Tibial artery (tissue), 4 donors: ENCODE results near the gene TLR4.

ENCODE experiments used
- DNase-seq, 2 donors: peaks; one replicate each; pipeline ENCODE4 v3.0.0-alpha.2; 2019
- H3K27ac ChIP-seq, 2 donors: fragments of 200-600 bp; sonication (generic) in 1 of 2; 1 replicate in 1 of 2; 2 replicates in 1 of 2; pipeline ENCODE4 v1.5.1; 2018 to 2019; ENCODE audit warnings: mild to moderate bottlenecking in 1 of 2
- H3K27me3 ChIP-seq, 2 donors: fragments of 200-600 bp; sonication (generic) in 1 of 2; one replicate each; pipeline versions ENCODE4 v1.5.1 to v1.6.0; 2016 to 2019
- H3K36me3 ChIP-seq, 3 donors: fragments of 200-600 bp; sonication (generic) in 2 of 3; one replicate each; pipeline ENCODE4 v1.5.1; 2016 to 2019; ENCODE audit warnings: mild to moderate bottlenecking in 2 of 3
- H3K4me1 ChIP-seq, 4 donors: fragments of 200-600 bp; sonication (generic) in 2 of 4; 1 replicate in 3 of 4; 2 replicates in 1 of 4; pipeline ENCODE4 v1.5.1; 2016 to 2019
- H3K4me3 ChIP-seq, 2 donors: fragments of 200-600 bp; sonication (generic) in 1 of 2; 1 replicate in 1 of 2; 2 replicates in 1 of 2; pipeline ENCODE4 v1.5.1; 2018 to 2019; ENCODE audit warnings: mild to moderate bottlenecking in 2 of 2
- H3K9me3 ChIP-seq, 3 donors: fragments of 200-600 bp; sonication (generic) in 1 of 3; one replicate each; pipeline ENCODE4 v1.5.1; 2016 to 2019
- CTCF ChIP-seq, 2 experiments: fragments of 200-600 bp in 1 of 2; fragments of 450-650 bp in 1 of 2; IDR thresholded peaks; one replicate each; pipeline ENCODE4 v1.5.1; 2017 to 2019; ENCODE audit warnings: antibody characterized with exemption in 2 of 2, mild to moderate bottlenecking in 1 of 2, moderate library complexity in 1 of 2
- intact Hi-C: fragments of 100-400 bp; cut with DNase I; formaldehyde crosslinking; loops from one replicate; pipeline ENCODE4 v1.15.0; 2023; ENCODE audit warnings: low total_unique reads

TLR4 gene

GRCh38 chr9:117682955-117683710, 21.1 kb upstream of the TLR4 start:
- no peak for DNase-seq
- H3K4me3 ChIP-seq, result no peak overlapping the region
- TF ChIP-seq CTCF (IDR thresholded peaks at IDR 0.05), result no peak
- H3K9me3 ChIP-seq, result no peaks in the 10 kb centered on the region
- H3K27ac ChIP-seq, result no peak overlapping the region
- H3K4me1 ChIP-seq, result peaks cover 0 to 11% (median 0%) of the 10 kb centered on the region in 4 donors
- intact Hi-C loops, result no loop called here
- H3K36me3 ChIP-seq, result no peaks in the 10 kb centered on the region
- H3K27me3 ChIP-seq, result no peaks in the 10 kb centered on the region

- no peaks in the 10 kb centered on the region for H3K4me1 ChIP-seq
- no peak for DNase-seq
- no peaks in the 10 kb centered on the region for H3K36me3 ChIP-seq
- H3K9me3 ChIP-seq, result no peaks in the 10 kb centered on the region
- no peak overlapping the region for H3K4me3 ChIP-seq
- H3K27ac ChIP-seq, result no peak overlapping the region
- intact Hi-C loops, result no loop called here
- no peak for TF ChIP-seq CTCF (IDR thresholded peaks at IDR 0.05)
- H3K27me3 ChIP-seq, result no peaks in the 10 kb centered on the region
These were observed 16.7 kb upstream of the TLR4 start for GRCh38 chr9:117687532-117687931.

- Histone ChIP-seq H3K27me3 (no peaks in the 10 kb centered on the region), H3K27ac (no peak overlapping the region), H3K4me1 (no peaks in the 10 kb centered on the region), H3K9me3 (no peaks in the 10 kb centered on the region), H3K4me3 (no peak overlapping the region), H3K36me3 (no peaks in the 10 kb centered on the region)
- no peak for DNase-seq
- TF ChIP-seq CTCF (IDR thresholded peaks at IDR 0.05), result no peak
- intact Hi-C loops, result no loop called here
These were observed 12.8 kb upstream of the TLR4 start for GRCh38 chr9:117691367-117691766.

GRCh38 chr9:117696154-117696553, 8.0 kb upstream of the TLR4 start:
- Histone ChIP-seq H3K36me3 (no peaks in the 10 kb centered on the region), H3K4me3 (no peak overlapping the region), H3K27me3 (no peaks in the 10 kb centered on the region), H3K4me1 (no peaks in the 10 kb centered on the region), H3K27ac (no peak overlapping the region), H3K9me3 (no peaks in the 10 kb centered on the region)
- no peak for DNase-seq
- intact Hi-C loops, result no loop called here
- no peak for TF ChIP-seq CTCF (IDR thresholded peaks at IDR 0.05)

- H3K4me3 ChIP-seq, result no peak overlapping the region
- H3K4me1 ChIP-seq, result no peaks in the 10 kb centered on the region
- intact Hi-C loops, result no loop called here
- H3K27ac ChIP-seq, result no peak overlapping the region
- TF ChIP-seq CTCF (IDR thresholded peaks at IDR 0.05), result no peak
- no peaks in the 10 kb centered on the region for H3K36me3 ChIP-seq
- no peak for DNase-seq
- H3K9me3 ChIP-seq, result no peaks in the 10 kb centered on the region
- no peaks in the 10 kb centered on the region for H3K27me3 ChIP-seq
These were observed 7.2 kb upstream of the TLR4 start for GRCh38 chr9:117697046-117697445.
